Smooth muscle cell of the brain vasculature (primary cell): ENCODE data around the gene ZMIZ1.

Experiments used
- DNase-seq: peaks from one replicate; pipeline ENCODE4 v3.0.0-alpha.2; 2012; ENCODE audit warnings: low read depth, low spot score

ZMIZ1 gene

DNA sequence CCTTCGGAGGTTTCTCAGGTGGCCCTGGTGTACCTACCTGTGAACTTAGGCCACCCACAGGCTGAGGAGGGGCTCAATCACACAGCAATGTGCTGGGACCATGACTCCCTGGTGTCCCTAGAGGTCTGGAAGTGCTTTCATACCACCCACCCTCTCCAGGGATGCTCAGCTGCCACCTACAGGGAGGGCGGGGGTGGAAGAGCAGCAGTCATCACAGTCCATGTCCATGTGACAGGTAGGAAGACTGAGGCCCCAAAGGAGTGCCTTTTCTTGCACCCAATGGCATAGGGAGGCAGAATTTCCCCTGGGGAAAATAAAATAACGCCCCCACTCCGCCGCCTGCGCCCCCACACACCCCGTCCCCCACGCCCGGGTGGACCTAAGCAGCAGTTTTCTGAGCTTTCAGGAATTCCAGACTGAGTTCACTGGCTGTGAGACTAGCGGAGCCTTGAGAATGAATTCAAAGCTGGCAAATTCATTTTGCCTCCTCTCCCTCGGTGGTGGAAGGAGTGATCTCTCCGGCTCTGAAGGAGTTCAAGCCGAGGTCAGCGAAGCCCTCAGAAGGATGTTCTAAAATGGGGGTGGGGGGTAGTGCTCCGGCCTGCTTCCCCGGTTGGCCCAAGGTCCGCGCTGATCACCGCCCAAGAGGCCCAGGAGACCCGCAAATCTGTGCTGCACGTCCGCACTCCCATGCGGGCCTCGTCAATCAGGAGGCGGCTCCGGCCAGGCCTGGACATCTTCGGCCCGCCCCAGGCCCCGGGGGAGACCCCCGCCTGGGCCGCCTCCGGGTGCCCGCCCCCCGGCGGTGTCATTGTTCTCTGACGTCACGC is 2.1 kb upstream of the ZMIZ1 start:
- no peak for DNase-seq

GRCh38 chr10:79067241-79068202 is 1.2 kb upstream of the ZMIZ1 start:
- DNase-seq, result peak; percentile 83

DNA sequence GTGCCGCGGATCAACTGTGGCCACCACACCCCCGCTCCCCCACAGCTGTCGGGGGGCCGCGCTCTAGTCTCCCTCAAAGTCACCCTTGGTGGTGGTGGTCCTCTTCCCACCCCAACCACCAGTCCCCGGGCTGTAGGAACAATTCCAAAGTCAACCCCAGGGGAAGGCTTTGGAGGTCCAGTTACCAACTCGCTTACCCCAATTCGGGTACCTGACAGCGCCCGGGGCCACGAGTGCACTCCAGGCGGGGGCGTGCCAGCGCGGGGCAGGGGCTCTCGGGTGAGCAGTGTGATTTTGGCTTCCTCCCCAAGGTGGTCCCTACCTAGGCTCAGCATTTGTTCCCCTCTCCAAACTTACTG is 584 bp upstream of the ZMIZ1 start:
- DNase-seq, result no peak

GRCh38 chr10:79069325-79070080 is 737 bp downstream of the ZMIZ1 start:
- DNase-seq, result no peak

GRCh38 chr10:79070081-79070605 is 1.4 kb downstream of the ZMIZ1 start:
- DNase-seq, result no peak

DNA sequence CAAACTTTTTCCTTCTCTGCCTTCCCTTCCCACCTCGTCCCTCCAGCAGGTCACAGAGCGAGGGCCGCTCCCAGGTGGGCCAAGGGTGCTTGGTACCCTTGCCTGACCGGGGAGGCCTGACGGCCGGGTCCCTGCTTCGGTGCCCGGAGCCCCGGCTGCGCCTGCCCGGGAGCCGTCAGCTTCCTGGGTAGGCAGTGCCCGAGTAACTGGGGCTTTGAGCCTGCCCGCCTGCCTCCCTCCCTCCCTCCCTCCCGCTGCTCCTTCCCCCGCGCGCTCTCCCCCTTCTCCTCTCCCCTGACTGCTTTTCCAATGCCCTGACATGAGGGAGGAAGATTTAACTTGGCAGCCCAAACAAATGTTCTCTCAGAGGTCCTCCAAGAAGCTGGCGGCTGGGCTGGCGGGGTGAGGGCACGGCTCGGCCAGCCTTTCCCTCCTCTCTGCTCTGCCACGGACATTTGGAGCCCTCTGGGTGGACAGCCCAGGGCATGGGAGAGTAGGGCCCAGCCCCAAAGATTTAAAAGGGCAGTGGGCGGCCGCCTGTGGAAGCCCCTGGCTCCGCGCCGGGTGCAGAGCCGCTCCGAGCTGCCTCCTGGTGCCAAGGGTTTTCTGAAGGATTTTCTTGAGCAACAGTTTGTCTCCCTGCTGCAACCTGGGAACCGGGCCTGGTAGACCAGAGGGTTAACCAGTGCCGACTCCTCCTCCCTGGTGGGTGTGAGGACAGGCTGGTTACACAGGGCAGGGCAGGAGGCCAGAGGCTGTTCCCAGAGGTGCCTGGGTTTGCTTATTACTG is 2.0 kb downstream of the ZMIZ1 start:
- no peak for DNase-seq

GRCh38 chr10:79071396-79071923 is 2.7 kb downstream of the ZMIZ1 start:
- DNase-seq, result no peak

GRCh38 chr10:79072041-79072441 is 3.3 kb downstream of the ZMIZ1 start:
- no peak for DNase-seq

DNA sequence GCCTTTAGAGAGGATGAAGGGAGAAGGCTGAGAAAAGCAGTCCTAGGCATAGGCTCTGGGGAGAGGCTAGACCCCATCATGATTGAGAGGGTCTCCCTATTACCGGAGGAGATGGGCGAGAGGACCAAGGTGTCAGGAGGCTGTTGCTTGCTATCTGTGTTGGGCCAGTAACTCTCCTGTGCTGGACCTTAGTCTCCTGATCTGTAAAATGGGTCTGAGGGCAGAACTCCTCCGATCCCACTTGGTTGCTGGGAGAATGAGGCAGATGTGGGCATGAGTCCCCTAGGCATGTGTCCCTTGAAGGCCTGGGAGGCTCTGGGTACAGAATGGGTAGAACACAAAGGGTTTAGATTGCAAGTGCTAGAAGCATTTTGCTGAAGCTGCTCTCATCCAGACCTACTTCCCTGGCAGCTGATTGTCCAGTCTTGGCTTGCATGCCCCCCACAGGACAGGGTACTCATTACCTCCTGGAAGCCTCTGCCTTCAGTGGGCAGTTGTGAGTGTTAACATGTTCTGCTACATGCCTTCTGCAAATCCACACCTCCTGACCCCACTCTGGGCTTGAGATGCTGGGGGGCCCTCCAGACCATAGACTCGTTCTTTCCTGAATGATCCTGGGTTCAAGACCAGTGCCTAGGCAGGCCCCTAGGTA is 4.4 kb downstream of the ZMIZ1 start:
- no peak for DNase-seq

DNA sequence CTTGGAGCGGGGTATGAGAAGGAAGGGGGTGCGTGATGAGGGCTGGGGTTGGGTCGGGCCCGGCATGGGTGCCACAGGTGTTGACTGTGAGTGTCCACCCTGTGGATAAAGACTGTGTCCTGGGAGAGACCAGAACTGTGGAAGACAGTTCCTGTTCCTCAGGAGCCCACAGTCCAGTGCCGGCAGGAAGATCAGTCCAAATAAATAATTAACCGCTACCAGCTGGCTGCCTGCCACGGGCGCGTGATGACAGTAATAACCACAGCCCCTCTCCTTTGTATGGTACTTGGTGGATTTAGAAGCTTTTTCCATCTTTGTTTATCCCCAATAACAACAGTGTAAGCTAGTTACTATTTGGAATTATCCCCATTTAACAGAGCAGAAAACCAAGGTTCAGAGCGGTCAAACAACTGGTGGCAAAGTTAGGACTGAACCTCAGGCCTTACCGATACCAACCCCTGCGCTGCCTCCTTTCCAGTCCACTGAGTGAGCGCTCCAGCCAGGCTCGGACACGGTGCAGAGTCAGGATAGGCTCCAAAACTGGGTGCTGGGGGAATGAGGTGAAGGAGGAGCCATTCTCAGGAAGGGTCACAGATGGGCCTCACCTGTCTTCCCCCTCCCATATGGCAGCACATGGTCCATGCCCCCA is 5.1 kb downstream of the ZMIZ1 start:
- DNase-seq, result no peak

DNA sequence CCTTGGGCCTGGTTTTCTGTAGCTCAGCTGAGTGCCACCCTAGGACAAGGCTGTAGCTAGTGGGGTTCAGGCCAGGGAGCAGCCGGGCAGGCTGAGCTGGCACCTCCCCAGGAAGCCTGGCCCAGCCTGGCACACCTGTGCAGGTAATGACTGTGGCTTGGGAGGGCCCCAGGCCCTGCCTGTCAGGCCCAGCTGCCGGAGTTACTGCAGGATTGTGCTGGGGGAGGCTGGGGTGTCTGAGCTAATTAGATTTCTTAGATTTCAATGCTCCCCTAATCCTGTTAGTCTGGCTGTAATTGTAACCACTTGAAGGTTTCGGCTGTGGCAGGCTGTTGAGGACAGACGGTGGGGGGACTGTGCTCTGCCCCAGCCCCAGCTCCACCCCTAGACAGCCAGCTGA is 6.0 kb downstream of the ZMIZ1 start:
- DNase-seq, result no peak

DNA sequence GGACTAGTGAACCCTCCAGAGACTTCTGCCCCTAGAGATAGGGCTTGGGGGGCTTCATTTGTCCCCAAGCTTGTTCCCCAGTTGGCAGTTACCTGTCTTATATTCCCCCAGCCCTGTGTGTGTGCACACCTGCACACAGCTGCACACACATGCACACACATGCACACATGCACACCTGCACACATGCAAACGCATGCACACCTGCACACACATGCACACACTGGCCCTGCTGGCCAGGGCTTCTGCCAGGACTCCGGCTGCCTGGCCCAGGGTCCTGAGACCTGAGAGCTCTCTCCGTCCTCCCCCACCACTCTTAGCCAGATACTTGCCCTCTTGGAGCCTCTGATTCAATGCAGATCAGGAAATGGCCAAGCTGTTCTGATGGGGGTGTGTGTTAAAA is 6.7 kb downstream of the ZMIZ1 start:
- DNase-seq, result no peak

DNA sequence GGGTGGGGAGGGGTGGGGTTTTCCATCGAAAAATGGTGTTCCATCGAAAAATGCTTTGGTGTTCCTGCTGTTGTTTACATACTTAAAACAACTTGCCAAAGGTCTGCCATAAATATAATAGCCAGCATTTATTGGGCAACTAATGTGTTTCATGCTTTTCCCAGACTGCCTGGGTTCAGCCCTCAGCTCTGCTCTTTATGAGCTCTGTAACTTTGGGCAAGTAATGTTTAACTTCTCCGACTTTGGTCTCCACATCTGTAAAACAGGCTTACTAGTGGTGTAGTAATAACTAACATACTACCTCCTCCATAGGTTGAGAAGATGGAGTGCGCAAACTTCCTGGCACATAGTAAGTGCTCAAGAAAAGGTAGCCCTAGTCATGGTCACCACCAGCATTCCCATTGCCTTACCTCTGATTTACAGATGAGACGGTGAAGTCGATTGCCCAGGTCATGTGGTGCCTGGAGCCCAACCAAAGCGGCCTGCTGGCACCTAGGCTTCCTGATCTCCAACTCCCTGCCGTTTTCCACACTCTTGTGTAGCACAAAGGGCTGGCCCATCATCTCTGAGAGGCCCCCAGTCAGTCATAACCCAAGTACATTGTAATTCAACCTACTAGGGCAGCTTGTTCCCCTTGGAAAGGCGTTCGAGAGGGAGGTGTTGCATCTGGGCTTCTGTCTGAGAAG is 8.9 kb downstream of the ZMIZ1 start:
- DNase-seq, result no peak

- DNase-seq, result no peak
Measured at GRCh38 chr10:79078367-79079053, 9.7 kb downstream of the ZMIZ1 start.

DNA sequence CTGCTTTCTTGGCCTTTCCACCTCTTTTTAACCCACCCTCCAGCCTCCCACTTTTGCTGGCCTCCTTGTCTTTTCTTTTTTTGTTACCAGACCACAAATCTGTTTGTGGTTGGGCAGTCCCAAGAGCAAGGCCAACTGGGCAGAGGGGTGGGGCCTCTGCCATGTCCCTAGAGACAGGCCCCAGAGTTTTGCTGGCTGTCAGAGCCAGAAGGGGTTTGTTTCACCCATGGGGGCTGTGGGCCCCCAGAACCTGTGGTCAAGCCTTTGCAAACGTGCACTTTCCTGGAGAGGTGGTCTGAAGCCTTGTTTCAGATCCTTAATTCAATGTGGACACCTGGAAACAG is 10.3 kb downstream of the ZMIZ1 start:
- no peak for DNase-seq

DNA sequence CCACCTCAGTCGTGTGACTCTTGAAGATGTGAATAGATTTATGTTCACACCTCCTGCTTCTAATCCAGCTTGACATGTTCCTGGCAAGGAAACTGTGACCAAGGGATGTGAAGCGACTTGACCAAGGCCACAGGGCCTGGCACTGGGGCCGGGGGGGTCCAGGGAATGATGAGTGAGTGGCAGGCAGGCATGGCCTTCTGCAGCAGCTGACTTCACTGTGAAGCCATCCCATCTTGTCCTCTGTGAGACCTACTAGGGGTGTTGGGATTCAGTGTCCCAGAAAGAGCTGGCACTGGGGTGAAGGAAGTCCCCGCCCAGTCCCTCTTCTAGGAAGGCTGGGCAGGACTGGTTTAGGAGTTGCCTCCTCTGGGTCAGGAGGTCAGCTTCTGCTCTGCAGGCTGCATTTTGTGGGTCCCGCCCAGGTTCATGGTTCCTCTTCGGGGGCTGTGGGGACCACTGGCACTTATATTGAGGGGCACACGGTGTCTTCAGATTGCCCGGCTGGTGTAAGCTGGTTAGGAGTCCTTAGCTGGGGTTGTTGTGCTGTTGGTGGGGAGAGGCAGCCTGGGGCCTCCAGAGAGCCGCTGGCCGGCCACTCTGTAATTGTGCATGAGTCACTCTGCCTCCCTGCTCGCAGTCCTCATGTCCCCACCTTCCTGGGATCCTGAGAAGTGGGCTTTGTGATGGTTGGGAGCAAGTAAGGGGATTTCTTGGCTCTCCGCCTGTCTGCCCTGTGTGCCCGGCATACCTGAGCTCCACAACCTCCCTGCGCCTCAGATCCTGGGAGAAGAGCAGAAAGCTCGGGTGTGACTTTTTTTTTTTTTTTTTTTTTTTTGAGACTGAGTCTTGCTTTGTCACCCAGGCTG is 11.0 kb downstream of the ZMIZ1 start:
- no peak for DNase-seq

DNA sequence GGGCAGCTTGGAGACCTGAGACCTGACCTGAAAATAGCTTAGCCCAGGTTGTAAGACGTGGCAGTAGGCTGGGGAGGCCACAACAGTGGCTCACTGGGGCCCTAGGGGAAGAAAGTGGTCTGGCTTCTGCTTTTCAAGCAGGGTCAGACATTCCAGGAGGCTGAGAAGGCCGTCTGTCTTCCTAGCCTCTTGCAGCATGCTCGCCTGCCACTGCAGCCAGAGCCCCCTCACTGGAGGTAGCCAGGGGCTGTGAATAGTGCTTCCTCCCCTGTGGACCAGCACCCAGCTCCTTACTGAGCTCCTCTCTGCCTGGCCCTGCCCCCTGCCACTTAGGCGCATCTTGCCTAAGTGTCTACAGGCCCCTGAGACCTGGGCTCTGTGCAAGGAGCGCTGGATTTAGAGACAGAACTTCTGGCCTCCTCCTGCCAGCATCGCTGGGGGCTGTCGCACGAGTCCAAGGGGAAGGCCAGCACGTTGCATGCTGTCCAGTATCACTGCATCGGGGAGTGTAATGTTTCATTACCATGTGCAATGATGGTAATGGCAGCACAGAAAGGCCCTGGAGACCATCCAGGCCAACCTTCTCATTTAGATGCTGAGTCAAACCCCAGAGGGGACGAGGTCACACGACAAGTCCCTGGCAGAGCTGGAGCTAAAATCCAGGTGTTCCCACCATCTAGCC is 12.7 kb downstream of the ZMIZ1 start:
- DNase-seq, result no peak
